Activated CD4-positive, alpha-beta T cell treated with anti-CD3 and anti-CD28 coated beads, Interleukin-2, Interleukin-4, amounts not matched to agents 100 ng/mL and 50 ng/mL, durations not matched to agents 16 hours and 8 hours (primary cell): ENCODE data around the gene SH3BGRL2.
"Not testable (repeated sequence)": the region's sequence is repeated elsewhere in the genome, so short reads cannot be mapped to it uniquely, and the experiment has no call there.

Source experiments
- DNase-seq: peaks from one replicate; pipeline ENCODE4 v3.0.0-alpha.2; 2020; ENCODE audit warnings: low spot score

SH3BGRL2 gene

DNA sequence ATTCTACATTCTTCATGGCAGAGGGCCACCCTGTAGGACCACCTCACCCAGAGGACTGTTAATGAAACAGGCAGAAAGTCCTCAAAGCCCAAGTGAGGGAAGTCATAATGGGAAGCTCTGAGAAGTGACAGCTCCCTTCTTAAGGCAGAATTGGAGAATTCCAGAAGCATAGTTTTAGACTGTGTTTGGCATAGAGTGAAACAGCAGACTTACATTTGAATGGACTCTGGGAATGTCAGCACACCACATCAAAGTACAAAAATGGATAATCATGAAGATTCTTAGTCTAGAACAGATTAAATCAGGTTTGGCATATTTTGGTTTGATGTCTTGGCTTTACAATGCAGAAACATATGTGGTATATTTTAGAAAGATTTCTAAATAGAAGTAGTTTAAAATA is 17.9 kb downstream of the SH3BGRL2 start:
- DNase-seq, result no peak

DNA sequence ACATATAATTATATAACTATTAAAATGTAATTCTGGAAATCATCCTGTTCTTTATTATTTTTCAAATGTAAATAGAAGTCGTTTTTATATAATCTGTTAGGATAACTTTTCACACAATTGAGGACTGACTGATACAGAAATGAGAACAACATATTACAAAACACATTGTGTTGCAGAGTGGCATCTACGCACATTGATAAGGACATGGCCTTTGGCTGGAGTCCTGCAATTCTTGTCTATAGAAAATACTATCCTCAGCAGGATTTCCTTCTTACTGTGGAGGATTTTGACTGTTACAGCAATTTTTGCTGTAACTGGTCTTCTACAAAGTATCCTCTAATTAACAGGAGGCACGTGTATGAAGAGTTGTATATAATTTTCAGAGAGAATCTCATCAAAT is 19.8 kb downstream of the SH3BGRL2 start:
- DNase-seq, result no peak

DNA sequence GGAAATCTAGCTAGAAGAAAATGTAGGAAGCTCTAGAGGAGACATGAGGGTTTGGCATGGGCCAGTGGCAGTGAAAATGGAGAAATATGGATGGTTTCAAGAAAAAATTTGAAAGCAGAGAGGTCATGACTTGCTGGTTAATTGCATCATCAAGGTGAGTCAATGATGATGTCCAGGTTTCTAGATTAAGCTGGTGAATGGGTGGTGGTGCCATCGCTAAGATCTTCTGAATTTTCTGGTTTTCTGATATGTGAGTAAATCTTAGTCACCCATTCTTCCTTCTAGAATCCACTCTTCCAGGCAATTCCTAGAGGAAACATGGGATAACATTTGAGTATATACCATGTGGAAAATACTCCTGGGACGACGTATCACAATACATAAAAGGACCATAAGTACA is 25.0 kb downstream of the SH3BGRL2 start:
- no peak for DNase-seq

DNA sequence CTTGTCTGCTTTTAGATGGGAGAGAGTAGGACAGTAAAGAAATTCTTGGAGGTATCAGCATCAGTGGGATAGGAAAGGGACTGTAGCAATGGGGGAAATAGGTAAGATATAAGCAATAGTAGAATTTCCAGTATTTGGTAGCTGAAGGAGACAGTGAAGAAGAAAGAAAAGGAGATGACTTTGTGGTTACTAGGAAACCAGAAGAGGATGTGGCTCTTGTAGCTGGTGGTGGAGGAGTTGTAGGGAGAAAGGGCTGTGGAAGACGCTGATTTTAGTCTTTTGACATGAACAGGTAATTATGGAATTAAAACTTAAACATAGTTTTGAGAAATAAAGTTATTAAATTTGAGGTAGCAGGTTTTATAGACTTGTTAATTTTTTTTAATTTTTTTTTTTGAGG is 26.1 kb downstream of the SH3BGRL2 start:
- no peak for DNase-seq

DNA sequence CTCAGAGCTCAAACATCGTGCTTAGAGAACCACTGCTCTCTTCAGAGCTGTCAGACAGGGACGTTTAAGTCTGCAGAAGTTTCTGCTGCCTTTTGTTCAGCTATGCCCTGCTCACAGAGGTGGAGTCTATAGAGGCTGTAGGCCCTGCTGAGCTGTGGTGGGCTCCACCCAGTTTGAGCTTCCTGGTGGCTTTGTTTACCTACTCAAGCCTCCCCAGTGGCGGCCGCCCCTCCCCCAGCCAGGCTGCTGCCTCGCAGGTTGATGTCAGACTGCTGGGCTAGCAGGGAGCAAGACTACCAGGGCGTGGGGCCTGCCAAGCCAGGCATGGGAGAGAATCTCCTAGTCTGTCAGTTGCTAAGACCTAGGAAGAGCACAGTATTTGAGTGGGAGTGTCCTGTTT is 32.5 kb downstream of the SH3BGRL2 start:
- not testable (repeated sequence) for DNase-seq

DNA sequence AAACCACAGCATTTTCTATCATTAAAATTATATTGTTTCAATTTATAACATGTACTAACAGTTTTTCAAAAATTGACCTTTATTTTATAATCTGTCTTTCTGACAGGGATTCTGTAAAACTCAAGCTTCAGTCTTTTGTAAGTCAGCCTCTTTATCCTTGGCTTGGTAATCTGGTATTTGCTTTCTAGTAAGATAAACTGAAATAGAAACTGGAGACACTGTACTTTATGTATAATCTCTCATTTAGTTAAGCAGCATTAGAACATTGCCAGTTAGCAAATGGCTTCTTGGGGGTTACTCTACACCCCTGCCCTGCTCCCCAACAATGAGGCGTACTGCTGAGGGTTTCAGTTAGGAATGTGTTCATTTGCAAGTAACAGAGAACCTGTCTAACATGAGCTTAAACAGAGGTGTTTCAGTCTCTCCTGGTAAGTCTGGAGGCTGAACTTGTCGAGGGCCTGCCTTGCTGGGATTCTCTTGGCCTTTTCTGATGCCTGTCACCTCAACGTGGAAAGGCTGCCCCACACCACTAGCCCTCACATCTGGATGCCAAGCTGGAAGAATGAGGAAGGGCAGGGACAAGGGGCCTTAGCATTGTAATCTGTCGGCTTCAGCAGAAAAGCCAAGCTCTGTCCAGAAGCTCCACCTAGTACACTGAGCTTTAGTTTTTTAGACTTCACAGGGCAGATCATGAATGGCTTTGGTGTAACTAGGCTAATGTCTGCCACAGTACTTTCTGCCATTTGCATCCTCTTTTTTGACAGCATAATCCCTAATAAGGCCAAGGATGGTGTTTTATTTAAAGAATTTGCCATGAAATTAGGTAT is 34.8 kb downstream of the SH3BGRL2 start:
- no peak for DNase-seq

DNA sequence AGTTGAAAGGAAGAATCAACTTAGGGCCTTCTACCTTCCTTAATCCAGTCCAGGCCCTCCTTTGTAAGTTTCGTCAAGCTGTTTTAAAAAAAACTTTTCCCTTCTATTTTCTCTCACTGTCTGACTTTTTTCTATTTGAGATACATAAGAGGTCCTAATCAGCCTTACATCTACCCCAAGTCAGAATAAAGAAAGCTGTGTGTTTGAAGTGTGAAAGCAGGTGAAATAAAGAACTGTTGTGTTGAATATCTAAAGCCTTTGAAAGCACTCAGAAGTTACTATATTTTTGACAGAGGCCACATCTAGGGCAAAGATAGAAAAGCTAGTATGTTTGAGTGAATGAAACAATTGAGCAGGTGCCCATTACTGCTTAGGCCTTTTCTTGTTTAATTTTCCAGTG is 35.5 kb downstream of the SH3BGRL2 start:
- DNase-seq, result no peak

DNA sequence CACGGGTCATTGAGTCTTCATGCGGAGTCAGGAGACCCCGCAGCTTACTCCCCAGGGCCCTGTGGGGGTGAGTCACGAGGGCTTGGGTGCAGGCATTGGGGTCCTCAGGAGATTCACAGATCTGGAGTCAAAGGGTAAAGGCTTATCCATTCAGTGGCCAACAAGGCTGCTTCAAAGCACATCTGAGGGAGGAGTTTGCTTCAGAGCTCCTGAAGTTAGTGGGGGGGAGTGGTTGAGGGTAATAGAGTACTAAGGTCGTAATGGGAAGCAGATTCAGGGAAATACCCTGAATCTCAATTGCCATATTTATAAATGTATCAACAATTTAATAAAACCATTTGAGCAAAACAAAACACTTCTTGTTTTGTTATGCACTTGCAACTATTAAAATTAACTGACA is 37.3 kb downstream of the SH3BGRL2 start:
- no peak for DNase-seq

DNA sequence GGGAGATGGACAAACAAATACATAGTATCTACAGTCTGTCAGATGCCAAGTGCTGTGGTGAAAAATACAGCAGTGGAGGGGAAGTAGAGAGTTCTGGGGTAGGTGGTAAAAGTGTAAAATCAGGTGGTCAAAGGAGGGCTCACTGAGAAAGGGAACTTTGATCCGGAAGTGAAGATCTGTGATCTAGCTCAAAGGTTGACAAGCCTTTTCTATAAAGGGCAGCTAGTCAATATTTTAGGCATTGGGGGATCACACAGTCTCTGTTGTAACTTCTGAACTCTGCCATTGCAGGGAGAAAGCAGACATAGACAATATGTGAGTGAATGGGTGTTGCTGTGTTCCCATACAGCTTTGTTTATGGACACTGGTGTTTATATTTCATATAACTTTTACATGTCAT is 38.6 kb downstream of the SH3BGRL2 start:
- DNase-seq, result no peak

DNA sequence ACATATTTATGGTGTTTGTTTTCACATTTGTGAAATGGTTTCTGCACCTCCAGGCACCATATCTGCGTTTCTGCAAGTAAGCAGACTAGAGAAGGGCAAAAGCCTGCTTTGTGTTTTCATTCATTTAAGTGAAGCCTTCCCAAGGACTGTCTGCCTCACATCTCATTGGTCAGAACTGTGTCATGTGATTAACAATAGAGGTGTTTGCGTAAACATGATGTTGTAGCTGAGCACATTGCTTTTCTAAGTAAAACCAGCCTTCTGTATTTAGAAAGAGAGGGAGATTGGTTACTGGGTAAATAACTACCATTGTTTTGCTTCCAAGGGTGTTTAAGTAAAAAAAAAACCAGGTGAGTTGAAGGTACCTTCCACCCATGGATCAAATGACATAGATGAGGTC is 39.7 kb downstream of the SH3BGRL2 start:
- no peak for DNase-seq

DNA sequence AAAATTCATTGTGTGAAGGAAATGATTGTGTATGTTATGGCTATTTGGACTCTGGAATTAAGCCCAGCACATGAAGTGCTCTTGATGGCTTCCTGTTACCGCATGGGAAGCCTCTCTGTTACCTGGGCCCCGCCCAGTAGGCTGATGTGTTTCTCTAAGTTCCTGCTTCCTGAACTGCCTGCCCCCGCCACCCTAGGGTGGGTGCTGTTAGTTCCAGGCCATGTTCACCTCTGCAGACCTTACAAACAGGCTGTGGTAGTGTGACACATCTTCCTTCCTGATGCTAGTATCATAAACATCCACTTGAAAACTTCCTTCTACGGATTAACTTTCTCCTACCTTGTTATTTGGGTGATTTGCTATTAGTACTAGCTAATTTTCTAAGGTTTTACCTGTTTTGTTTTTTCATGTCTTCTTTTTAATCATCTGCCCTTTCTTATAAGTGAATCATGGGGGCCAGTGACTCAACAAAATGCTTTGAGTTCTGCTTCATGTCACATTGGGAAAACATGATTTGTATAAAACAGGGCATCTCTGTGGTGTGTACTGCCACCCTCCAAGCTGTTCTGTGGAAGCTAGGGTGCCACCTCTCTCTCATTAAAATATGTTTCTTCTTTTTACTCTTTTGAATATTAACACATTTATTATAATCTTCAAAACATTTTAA is 40.6 kb downstream of the SH3BGRL2 start:
- DNase-seq, result peak; percentile 8

DNA sequence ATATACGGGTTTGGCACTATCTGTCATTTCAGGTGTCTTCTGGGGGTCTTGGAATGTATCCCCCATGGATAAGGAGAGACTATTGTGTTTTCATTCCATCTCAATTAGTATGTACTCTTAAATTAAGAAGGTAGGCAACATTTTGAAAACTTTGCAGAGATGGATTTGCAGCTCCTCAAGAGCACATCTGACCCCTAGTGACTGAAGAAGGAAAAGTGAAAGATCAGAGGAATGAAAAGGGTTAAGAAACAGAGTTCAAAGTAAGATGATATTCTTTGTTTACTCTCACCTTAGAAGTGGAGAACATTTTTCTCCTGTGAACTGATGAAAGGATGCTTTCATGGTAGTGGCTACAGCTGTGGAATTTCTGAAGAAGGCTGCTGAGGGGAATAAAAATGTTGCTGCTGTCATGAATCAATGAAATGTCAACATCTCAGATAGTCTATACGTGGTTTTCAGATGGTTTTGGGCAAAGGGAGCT is 41.5 kb downstream of the SH3BGRL2 start:
- DNase-seq, result peak; percentile 9

DNA sequence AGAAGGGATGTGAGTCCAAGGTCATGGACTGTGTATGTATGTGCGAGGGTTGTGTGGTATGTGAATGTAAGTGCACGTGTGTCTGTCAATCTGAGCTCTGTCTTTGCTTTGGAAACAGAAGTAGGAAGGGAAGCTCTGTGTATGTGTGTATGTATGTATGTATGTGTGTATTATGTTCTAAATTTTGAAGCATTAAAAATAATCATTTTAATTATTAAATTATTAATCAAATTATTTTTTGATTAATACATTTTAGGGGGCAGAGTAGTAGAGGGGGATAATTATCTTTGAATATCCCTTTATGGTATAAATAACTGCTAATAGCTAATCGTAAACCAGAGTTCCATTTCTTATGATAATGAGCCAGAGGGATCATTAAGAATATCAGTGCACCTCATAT is 42.8 kb downstream of the SH3BGRL2 start:
- no peak for DNase-seq

DNA sequence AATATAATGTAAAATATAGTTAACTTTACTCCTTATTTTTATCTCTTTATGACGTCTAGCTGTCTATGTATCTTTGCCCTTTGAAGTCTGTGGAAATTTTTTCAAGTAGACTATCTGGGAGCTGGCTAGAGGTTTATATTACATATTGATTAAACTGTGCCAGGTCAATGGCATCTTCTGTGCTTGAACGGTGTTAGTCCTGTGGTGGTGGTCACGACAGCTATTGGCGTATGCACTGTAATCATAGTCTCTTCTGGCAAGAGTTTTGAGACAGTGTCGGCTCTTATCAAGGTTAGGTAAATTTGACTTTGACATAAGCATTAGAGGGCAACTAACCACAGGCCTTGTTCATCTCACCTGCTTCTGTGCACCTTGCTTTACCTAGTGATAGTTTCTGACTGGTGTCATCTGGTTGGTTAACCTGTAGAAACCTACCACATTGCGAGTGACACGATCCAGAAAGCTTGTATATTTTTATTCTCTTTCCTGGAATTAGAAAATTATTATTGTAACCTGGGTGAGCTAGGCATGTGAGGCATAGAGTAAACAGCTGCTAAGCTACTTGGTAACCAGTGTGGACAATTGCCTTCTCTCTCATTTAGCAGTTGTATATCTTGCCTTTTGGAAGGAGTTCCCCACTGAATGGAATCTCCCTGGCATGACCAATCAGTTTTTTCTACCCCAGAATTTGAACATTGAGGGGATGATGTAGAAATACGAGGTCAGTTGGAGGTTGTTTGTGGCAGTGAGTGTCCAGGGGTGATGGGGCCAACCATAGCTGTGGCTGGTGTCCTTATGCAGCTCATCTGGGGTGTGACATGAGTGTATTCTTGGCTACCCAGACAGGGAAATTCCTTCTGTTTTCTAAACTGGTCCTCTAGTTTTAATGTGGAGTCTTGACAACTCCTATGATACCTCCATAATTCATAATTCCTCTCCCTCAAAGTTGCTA is 45.9 kb downstream of the SH3BGRL2 start:
- no peak for DNase-seq

DNA sequence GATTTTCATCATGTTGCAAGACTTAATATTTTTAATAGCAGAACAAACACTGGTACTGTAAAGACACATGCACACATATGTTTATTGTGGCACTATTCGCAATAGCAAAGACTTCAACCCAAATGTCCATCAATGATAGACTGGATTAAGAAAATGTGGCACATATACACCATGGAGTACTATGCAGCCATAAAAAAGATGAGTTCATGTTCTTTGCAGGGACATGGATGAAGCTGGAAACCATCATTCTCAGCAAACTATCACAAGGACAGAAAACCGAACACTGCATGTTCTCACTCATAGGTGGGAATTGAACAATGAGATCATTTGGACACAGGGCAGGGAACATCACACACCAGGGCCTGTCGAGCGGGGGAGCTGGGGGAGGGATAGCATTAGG is 51.6 kb downstream of the SH3BGRL2 start:
- not testable (repeated sequence) for DNase-seq

DNA sequence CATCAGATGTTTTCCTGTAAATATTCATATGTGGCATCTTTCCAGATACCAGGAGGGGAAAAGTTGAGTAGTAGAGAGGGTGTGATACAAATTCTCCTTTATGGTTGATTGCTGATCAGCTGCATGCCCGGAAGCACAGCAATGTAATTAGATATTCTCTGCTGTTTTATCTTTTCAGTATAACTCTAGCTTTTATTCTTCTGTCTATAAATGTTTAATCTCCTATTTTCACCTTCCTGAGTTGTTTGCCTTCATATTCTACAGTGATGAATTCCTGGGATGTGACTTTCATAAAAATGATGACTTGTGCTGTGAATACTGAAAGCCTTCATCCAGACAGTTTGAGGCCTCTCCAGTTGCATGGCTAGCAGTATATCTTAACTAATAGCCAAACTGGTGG is 53.7 kb downstream of the SH3BGRL2 start:
- no peak for DNase-seq

DNA sequence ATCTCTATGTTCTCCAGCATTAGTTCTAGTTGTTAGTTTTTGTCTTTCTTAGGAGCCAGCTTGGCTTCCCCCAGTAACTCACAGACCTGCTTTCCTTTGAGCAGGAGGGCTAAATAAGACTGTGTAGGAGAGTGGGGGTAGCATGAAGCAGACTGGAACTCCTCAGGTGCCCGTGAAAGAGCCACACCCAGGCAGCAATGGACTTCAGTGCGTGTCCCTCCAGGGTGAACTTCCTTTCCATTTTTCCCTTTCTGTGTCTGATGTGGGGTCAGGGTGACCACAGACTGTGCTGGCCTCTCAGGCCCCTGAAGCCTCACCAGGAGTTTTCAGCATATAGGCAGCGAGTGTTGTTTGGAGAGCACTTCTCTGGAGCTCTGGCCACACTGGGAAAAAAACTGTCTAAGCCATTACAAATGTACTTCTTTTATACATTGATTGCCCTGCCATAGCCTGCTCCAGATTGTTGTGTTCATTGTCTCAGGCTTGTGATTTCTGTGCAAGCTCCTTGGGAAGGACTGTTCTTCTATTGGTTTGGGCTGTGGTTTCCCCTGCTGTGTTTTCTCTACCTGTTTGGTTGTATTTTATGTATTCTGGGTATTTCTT is 55.7 kb downstream of the SH3BGRL2 start:
- DNase-seq, result no peak

DNA sequence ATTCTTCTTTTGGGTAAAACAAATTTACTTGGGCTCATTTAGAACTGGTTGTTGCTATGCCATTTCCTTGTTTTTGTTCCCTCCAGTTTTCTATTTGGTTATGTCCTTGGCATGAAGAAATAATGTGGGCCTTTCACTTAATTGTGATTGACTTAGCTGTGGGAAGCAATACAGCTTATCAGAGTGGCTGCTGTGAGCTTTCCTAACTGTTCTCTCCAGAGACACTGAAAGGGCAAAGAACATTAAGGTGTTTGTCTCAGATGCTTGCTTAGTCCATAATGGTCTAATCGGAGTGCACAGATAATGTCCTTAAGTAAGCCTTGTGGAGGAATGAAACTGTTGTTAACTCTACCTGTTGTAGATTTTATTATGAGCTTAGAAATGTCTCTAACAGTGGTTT is 56.6 kb downstream of the SH3BGRL2 start:
- DNase-seq, result no peak

DNA sequence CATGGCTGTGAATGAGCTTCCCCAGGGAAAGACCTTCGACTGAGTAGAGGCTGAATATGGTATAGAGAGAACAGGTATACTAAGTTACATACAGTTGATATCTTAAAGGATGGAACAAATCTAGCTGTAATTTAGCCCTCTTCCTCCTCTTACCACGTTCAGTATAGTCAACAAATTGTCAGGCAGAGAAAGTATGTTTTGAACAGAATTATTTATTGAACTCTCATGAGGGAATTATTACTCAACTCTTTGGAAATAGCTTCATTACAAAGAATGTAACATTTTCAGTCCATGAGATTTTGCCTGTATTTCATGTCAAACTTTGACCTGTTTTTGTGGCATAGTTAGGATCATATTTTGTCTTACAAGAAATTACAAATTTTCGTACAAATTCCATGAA is 63.0 kb downstream of the SH3BGRL2 start:
- no peak for DNase-seq

DNA sequence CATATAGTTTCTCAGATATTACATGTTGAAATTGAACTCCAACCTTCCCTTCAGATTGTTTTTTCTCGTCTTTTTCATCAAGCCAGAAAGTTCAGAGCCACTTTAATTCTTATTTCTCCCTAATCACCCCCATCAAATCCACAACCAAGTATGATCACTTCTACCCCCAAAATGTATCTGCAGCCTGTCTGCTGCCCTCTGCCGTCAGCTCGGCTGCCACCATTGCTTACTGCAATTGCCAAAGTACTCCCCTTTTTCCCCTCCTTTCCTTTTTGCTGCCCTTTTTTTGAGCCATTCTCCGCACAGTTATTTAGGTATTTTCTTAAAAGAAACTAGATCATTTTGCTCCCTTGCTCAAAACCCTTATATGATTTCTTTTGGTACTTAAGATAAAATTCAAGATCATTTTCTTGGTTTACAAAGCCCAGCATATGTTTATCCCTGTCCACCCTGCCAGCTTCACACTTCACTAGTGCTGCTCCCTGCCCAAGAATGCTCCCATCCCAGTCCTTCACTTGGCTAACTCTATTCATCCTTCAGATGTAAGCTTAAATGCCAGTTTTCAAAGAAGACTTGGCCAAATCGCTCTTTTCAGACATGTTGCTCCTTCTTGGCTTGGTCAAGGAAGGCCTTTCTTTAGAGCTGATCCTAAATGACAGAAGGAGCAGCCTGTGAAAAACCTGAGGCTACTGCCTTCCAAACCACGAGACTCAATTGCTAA is 63.7 kb downstream of the SH3BGRL2 start:
- DNase-seq, result no peak

DNA sequence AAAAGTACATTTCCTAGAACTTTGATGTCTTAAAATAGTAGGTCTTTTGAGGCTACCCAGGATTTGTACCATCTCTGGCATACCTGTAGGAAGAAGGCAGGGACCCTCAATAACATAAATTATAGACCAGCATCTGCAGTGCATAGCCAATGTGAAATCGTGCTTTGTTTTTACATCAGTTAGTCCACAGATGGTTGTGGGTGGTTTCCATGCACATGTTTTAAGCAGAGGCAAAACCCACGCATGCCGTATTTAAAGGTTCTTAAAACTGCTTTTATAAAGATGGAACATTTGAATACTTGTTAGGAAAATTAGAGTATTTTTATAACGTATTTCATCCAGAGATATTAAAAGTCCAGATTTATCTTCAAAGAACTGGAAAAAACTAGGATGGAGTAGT is 66.3 kb downstream of the SH3BGRL2 start:
- no peak for DNase-seq
